HepG2 (cell line): Measurements from ENCODE around the gene ADGRB2. TPM values are rescaled to one million over a fixed set of nuclear protein-coding genes. Genes with fewer than 3 reads are reported as not detected.
A peak's percentile ranks its signal among the peaks of the same experiment; 100 is the strongest.

Experiments used
- ATAC-seq: fragments of 200-7000 bp; cut with Tn5 transposase; 3 replicates; pipeline ENCODE4 v1.9.1; 2020; ENCODE audit warnings: mild to moderate bottlenecking, moderate library complexity
- BruUV-seq: library from RNA; stranded (reverse); fragments of 400-500 nt; replicated peaks from 2 replicates; lab custom pipeline; 2021; lab: Mats Ljungman, UMichigan
- CTCF ChIA-PET: fragments of 300-600 bp; formaldehyde crosslinking; extraction: SDS; loops from one replicate; lab custom pipeline; 2021; ENCODE audit warnings: low total read pairs, inconsistent platforms, low intra/inter-chr PET ratio; lab: Yijun Ruan, JAX
- POLR2A ChIA-PET: fragments of 350-600 bp; sonication (Branson Sonifier 250); formaldehyde crosslinking; loops from one replicate; lab custom pipeline; 2020; ENCODE audit warnings: antibody characterized with exemption, inconsistent platforms; lab: Yijun Ruan, JAX
- DNase-seq: peaks from one replicate; pipeline ENCODE4 v3.0.0-alpha.2; 2015; ENCODE audit warnings: low spot score
- FAIRE-seq: peaks from 3 replicates; lab custom pipeline; 2011; peaks lifted over from hg19 to GRCh38; lab: Jason Lieb, UNC
- H2AFZ ChIP-seq: one replicate; pipeline ENCODE4 v1.6.1; 2011; ENCODE audit warnings: low read length, inconsistent platforms
- H3K27ac ChIP-seq: fragments of 300-600 bp; 3 replicates; pipeline ENCODE4 v1.8.0; 2011; ENCODE audit warnings: mixed run types, mild to moderate bottlenecking, mixed read lengths, low read length, inconsistent platforms; ENCODE audit not compliant: insufficient read depth; ENCODE audit errors: extremely low read length
- H3K27me3 ChIP-seq, 2 experiments: fragments of 200-600 bp in 1 of 2; 2 replicates in 1 of 2; 3 replicates in 1 of 2; pipeline versions ENCODE4 v1.6.0 to v1.8.0; 2011; ENCODE audit warnings: low read length in 2 of 2, mild to moderate bottlenecking in 2 of 2, moderate library complexity in 2 of 2, inconsistent platforms in 1 of 2; ENCODE audit not compliant: insufficient read depth in 2 of 2, control insufficient read depth in 1 of 2
- H3K36me3 ChIP-seq, 2 experiments: fragments of 200-600 bp in 1 of 2; replicated peaks in 1 of 2; 2 replicates in 1 of 2; 3 replicates in 1 of 2; pipeline versions ENCODE4 v1.5.1 to v1.8.0; 2011; ENCODE audit warnings: low read length in 2 of 2, inconsistent platforms in 1 of 2; ENCODE audit not compliant: insufficient read depth in 2 of 2, control insufficient read depth in 1 of 2
- H3K4me1 ChIP-seq: 2 replicates; pipeline ENCODE4 v1.5.1; 2012; ENCODE audit warnings: low read length, inconsistent platforms; ENCODE audit not compliant: insufficient read depth
- H3K4me2 ChIP-seq: 2 replicates; pipeline ENCODE4 v1.6.0; 2011; ENCODE audit warnings: low read depth, low read length, inconsistent platforms
- H3K4me3 ChIP-seq, 3 experiments: fragments of 200-600 bp in 1 of 3; sonication (generic), shearing (Covaris generic) in 1 of 3; replicated peaks in 1 of 3; 2 replicates each; pipeline ENCODE4 v1.5.1; 2011 to 2016; ENCODE audit warnings: low read length in 3 of 3, inconsistent platforms in 2 of 3, low read depth in 2 of 3, mild to moderate bottlenecking in 2 of 3, control low read depth in 1 of 3, mixed read lengths in 1 of 3; ENCODE audit not compliant: insufficient read depth in 1 of 3
- H3K79me2 ChIP-seq: one replicate; pipeline ENCODE4 v1.6.1; 2011; ENCODE audit warnings: low read length, inconsistent platforms; ENCODE audit not compliant: insufficient read depth
- H3K9ac ChIP-seq: 2 replicates; pipeline ENCODE4 v1.6.0; 2011; ENCODE audit warnings: mild to moderate bottlenecking, low read depth, low read length, inconsistent platforms; ENCODE audit not compliant: insufficient read depth
- H3K9me3 ChIP-seq: 2 replicates; pipeline ENCODE4 v1.5.1; 2012; ENCODE audit warnings: mild to moderate bottlenecking, low read length
- H4K20me1 ChIP-seq: 2 replicates; pipeline ENCODE4 v1.6.0; 2011; ENCODE audit warnings: inconsistent platforms, mild to moderate bottlenecking, low read length, moderate library complexity; ENCODE audit not compliant: insufficient read depth
- ARID3A ChIP-seq: IDR thresholded peaks from 2 replicates; pipeline ENCODE4 v1.6.1; 2012; ENCODE audit warnings: low read depth, low read length, improper control_type of control experiment
- ARNT2 ChIP-seq: sonication (generic); formaldehyde crosslinking; IDR thresholded peaks from 2 replicates; pipeline ENCODE4 v1.8.0; 2022; ENCODE audit warnings: mild to moderate bottlenecking, low read depth, missing genetic modification reagents, moderate library complexity
- CREB1 ChIP-seq, 2 experiments: fragments of 450-650 bp in 1 of 2; IDR thresholded peaks; 2 replicates each; pipeline ENCODE4 v1.6.1; 2016 to 2017; ENCODE audit warnings: control low read depth in 1 of 2, mild to moderate bottlenecking in 1 of 2, missing compliant biosample characterization in 1 of 2, missing genetic modification characterization in 1 of 2
- FOXP4 ChIP-seq: sonication (generic); formaldehyde crosslinking; IDR thresholded peaks from 2 replicates; pipeline ENCODE4 v1.4.0; 2020; ENCODE audit warnings: missing genetic modification reagents
- GATAD1 ChIP-seq: IDR thresholded peaks from 2 replicates; pipeline ENCODE4 v1.6.1; 2016; ENCODE audit warnings: missing genetic modification reagents, missing compliant biosample characterization
- KDM2A ChIP-seq: sonication (generic); formaldehyde crosslinking; IDR thresholded peaks from 2 replicates; pipeline ENCODE4 v1.4.0; 2020; ENCODE audit warnings: low read depth, missing genetic modification reagents, borderline replicate concordance
- ONECUT2 ChIP-seq: sonication (generic); formaldehyde crosslinking; IDR thresholded peaks from 2 replicates; pipeline ENCODE4 v1.4.0; 2020; ENCODE audit warnings: missing genetic modification reagents
- PRPF4 ChIP-seq: fragments of 200-400 bp; formaldehyde crosslinking; IDR thresholded peaks from 2 replicates; pipeline ENCODE4 v1.6.1; 2016; ENCODE audit warnings: low read length, low read depth; ENCODE audit not compliant: poor library complexity, severe bottlenecking
- TBX3 ChIP-seq: fragments of 450-650 bp; IDR thresholded peaks from 2 replicates; pipeline ENCODE4 v1.6.1; 2017; ENCODE audit warnings: antibody characterized with exemption, mild to moderate bottlenecking, inconsistent platforms, borderline replicate concordance
- WGBS: methylation state at CpG from one replicate; pipeline ENCODE4 v1.1.6; 2017; ENCODE audit warnings: low lambda C conversion rate; 5-methylcytosine and 5-hydroxymethylcytosine counted together
- in situ Hi-C: cut with HindIII; loops from 2 replicates; pipeline ENCODE4 v1.10.0; 2017; ENCODE audit warnings: low pct_unique_long_range_greater_than_20kb; ENCODE audit not compliant: extremely low pct_ligation_motif_present
- intact Hi-C: fragments of 100-400 bp; cut with micrococcal nuclease; formaldehyde crosslinking; loops from one replicate; pipeline ENCODE4 v1.10.0; 2022; ENCODE audit not compliant: unreplicated experiment
- polyA plus RNA-seq, 8 experiments: library from polyadenylated mRNA; depleted of rRNA in 3 of 8; stranded (reverse) in 7 of 8; unstranded in 1 of 8; fragments of >200 nt; fragmentation: Illumina TruSeq in 4 of 8; extraction: Trizol in 4 of 8; gene quantifications; 2 replicates each; pipeline versions ENCODE4 v1.2.1 to v1.2.3, GENCODE V29; 2011 to 2016; ENCODE audit warnings: low read depth in 4 of 8, missing spikeins in 1 of 8, mixed read lengths in 1 of 8; ENCODE audit not compliant: insufficient read depth in 1 of 8
- total RNA-seq, 5 experiments: library from RNA; depleted of rRNA; stranded (reverse); fragments of >200 nt; fragmentation: Illumina TruSeq; extraction: Trizol; gene quantifications; 2 replicates each; pipeline ENCODE4 v1.2.3, GENCODE V29; 2016; ENCODE audit warnings: low read depth in 1 of 5
- TF ChIP-seq, protein P1 (sequence below), 2 experiments: fragments of 450-650 bp in 1 of 2; sonication (generic) in 1 of 2; formaldehyde crosslinking; IDR thresholded peaks; 2 replicates each; pipeline versions ENCODE4 v1.5.0 to v1.8.0; 2020 to 2022; ENCODE audit warnings: mild to moderate bottlenecking in 1 of 2, missing genetic modification reagents in 1 of 2
- TF ChIP-seq, protein P2 (sequence below): sonication (generic); formaldehyde crosslinking; IDR thresholded peaks from 2 replicates; pipeline ENCODE4 v1.4.0; 2020; ENCODE audit warnings: low read depth, missing genetic modification reagents

ADGRB2 gene
- total and polyA plus RNA-seq, 2 of the 13 experiments (the other 11 are each of a cell fraction or from before 2014, with no cell fraction given) = 0.03 to 0.09 TPM

- TF ChIP-seq, protein P1, sequence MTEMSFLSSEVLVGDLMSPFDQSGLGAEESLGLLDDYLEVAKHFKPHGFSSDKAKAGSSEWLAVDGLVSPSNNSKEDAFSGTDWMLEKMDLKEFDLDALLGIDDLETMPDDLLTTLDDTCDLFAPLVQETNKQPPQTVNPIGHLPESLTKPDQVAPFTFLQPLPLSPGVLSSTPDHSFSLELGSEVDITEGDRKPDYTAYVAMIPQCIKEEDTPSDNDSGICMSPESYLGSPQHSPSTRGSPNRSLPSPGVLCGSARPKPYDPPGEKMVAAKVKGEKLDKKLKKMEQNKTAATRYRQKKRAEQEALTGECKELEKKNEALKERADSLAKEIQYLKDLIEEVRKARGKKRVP (CRISPR knock-in tag; IDR thresholded peaks at IDR 0.05) = peak in 1 of 2 experiments; percentile 58; a peak in 2 of 4 replicates
- TF ChIP-seq ARID3A (no peak), ONECUT2 (no peak), GATAD1 (CRISPR knock-in tag) (0 out of 2 replicates have a peak, but pooled peaks have one; percentile 42), CREB1 (IDR thresholded peaks at IDR 0.05) (no peak), CREB1 (CRISPR knock-in tag; IDR thresholded peaks at IDR 0.05) (peak; percentile 4; the same call in 1 of the 2 replicates), KDM2A (CRISPR knock-in tag) (peak; percentile 55; the same call in 1 of the 2 replicates), TBX3 (no peak)
These were observed 25.3 kb upstream of the ADGRB2 start (continued) for GRCh38 chr1:31789259-31790065.

DNA sequence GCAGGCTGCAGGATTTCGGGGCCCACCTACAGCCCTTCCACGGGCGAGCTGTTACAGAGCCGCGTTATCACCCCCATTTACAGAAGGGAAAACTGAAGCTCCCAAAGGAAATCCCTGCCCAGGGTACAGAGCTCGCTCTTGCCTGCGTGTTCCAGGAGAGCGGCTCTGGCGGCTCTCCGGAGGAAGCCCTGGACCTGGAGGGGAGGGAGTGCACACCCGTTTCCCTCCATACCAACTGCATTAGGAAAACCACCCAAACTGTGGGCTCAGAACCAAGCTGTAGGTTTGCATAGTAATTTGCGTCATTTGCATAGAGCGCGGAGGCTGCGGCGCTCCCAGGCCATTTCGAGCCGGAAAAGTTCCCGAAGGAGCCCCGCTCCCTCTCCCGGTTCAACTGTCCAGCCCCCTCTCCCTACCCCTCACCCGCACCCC, 24.7 kb upstream of the ADGRB2 start:
- no peak overlapping the region for H3K27ac ChIP-seq
- no peak for FAIRE-seq
- H4K20me1 ChIP-seq = no peaks in the 10 kb centered on the region
- peak overlapping the region; percentile 51 to 75 (median 59) for H3K4me3 ChIP-seq
- POLR2A ChIA-PET = interaction anchor here (0.9 to 1.5 kb wide), 4 partner anchors 73 to 144 kb away, joined by 3 to 9 read pairs (median 4); partner anchors contain the start of gene PEF1
- in situ Hi-C loops = loop anchor here (5.0 kb wide), 1 partner anchor 122 kb away; no protein-coding TSS in a partner anchor
- no peaks in the 10 kb centered on the region for H3K9me3 ChIP-seq
- intact Hi-C loops = loop anchor here (2.0 kb wide), 2 partner anchors 24 to 74 kb away; partner anchors contain the start of gene ADGRB2
- 0 out of 2 replicates have a peak overlapping the region, but pooled peaks have one; percentile 2 for H3K9ac ChIP-seq
- peaks cover 3 to 20% of the 10 kb centered on the region in 2 experiments; a peak in 3 of 5 replicates for H3K27me3 ChIP-seq
- peak overlapping the region; percentile 99 for H3K4me2 ChIP-seq
- WGBS = 0% methylated on average over 3 of the region's 22 CpGs
- H3K36me3 ChIP-seq = no peaks in the 10 kb centered on the region
- no peak overlapping the region for H2AFZ ChIP-seq
- CTCF ChIA-PET = interaction anchor here (1.1 to 2.4 kb wide), 3 partner anchors 74 to 125 kb away, joined by 3 to 29 read pairs (median 15); no protein-coding TSS in a partner anchor
- peak; percentile 28 for DNase-seq
- peak; percentile 45 for ATAC-seq
- peaks cover 22% of the 10 kb centered on the region for H3K4me1 ChIP-seq
- H3K79me2 ChIP-seq = no peaks in the 10 kb centered on the region
- BruUV-seq = no TSS peak
- TF ChIP-seq ARNT2 (CRISPR knock-in tag) (no peak), FOXP4 (CRISPR knock-in tag) (no peak), PRPF4 (no peak)
- TF ChIP-seq, protein P2, sequence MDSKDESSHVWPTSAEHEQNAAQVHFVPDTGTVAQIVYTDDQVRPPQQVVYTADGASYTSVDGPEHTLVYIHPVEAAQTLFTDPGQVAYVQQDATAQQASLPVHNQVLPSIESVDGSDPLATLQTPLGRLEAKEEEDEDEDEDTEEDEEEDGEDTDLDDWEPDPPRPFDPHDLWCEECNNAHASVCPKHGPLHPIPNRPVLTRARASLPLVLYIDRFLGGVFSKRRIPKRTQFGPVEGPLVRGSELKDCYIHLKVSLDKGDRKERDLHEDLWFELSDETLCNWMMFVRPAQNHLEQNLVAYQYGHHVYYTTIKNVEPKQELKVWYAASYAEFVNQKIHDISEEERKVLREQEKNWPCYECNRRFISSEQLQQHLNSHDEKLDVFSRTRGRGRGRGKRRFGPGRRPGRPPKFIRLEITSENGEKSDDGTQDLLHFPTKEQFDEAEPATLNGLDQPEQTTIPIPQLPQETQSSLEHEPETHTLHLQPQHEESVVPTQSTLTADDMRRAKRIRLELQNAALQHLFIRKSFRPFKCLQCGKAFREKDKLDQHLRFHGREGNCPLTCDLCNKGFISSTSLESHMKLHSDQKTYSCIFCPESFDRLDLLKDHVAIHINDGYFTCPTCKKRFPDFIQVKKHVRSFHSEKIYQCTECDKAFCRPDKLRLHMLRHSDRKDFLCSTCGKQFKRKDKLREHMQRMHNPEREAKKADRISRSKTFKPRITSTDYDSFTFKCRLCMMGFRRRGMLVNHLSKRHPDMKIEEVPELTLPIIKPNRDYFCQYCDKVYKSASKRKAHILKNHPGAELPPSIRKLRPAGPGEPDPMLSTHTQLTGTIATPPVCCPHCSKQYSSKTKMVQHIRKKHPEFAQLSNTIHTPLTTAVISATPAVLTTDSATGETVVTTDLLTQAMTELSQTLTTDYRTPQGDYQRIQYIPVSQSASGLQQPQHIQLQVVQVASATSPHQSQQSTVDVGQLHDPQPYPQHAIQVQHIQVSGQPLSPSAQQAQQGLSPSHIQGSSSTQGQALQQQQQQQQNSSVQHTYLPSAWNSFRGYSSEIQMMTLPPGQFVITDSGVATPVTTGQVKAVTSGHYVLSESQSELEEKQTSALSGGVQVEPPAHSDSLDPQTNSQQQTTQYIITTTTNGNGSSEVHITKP (CRISPR knock-in tag) = no peak
